ENCODE measurements around the gene HMOX1.

The HMOX1 gene

GRCh38 chr22:35337932-35338331 lies 43.0 kb upstream of the HMOX1 start:
- no peak for DNase-seq (ENCODE audit: low spot score)
- Histone ChIP-seq H3K4me3 (no peak overlapping the region), H3K27ac (no peak overlapping the region)
- no peak for TF ChIP-seq CTCF (IDR thresholded peaks at IDR 0.05)

- no peak for TF ChIP-seq CTCF (IDR thresholded peaks at IDR 0.05)
- H3K4me3 ChIP-seq, result no peak overlapping the region
- H3K27ac ChIP-seq, result no peak overlapping the region
- no peak for DNase-seq (ENCODE audit: low spot score)
Measured at GRCh38 chr22:35341090-35341874, 39.6 kb upstream of the HMOX1 start.

- H3K4me3 ChIP-seq, result no peak overlapping the region
- DNase-seq (ENCODE audit: low spot score), result no peak
- H3K27ac ChIP-seq, result no peak overlapping the region
- TF ChIP-seq CTCF (IDR thresholded peaks at IDR 0.05), result no peak
Measured at GRCh38 chr22:35342390-35342789, 38.5 kb upstream of the HMOX1 start.

GRCh38 chr22:35343664-35344550 lies 37.0 kb upstream of the HMOX1 start:
- no peak overlapping the region for H3K4me3 ChIP-seq
- H3K27ac ChIP-seq, result no peak overlapping the region
- DNase-seq (ENCODE audit: low spot score), result no peak
- TF ChIP-seq CTCF (IDR thresholded peaks at IDR 0.05), result no peak

GRCh38 chr22:35344956-35345690 lies 35.8 kb upstream of the HMOX1 start:
- DNase-seq (ENCODE audit: low spot score), result no peak
- no peak for TF ChIP-seq CTCF (IDR thresholded peaks at IDR 0.05)

GRCh38 chr22:35345808-35346505 lies 34.9 kb upstream of the HMOX1 start:
- TF ChIP-seq CTCF (IDR thresholded peaks at IDR 0.05), result no peak
- Histone ChIP-seq H3K4me3 (no peak overlapping the region), H3K27ac (no peak overlapping the region)
- no peak for DNase-seq (ENCODE audit: low spot score)

More at GRCh38 chr22:35344956-35345690, 35.8 kb upstream of the HMOX1 start:
- Histone ChIP-seq H3K27ac (no peak overlapping the region), H3K4me3 (no peak overlapping the region)

Data from coronary artery (tissue), 2 donors.